ENCODE measurements around the gene AMOTL2. TPM values are rescaled to one million over a fixed set of nuclear protein-coding genes. Genes with fewer than 3 reads are reported as not detected.
A peak's percentile ranks its signal among the peaks of the same experiment; 100 is the strongest.

Gene AMOTL2
- polyA plus RNA-seq, 2 of the 4 experiments (the other 2 are of a cell fraction) = 41.1 to 44.1 TPM

GRCh38 chr3:134312873-134313846 lies 61.1 kb downstream of the AMOTL2 start (continued):
- TF ChIP-seq SMC3 (IDR thresholded peaks at IDR 0.05) (peak; percentile 87), CTCF (IDR thresholded peaks at IDR 0.05) (peak; percentile 56), NFE2L2 (conservative IDR thresholded peaks at IDR 0.05; ENCODE audit: low read length) (no peak), ZC3H11A (IDR thresholded peaks at IDR 0.05) (no peak), HOXB5 (CRISPR knock-in tag; IDR thresholded peaks at IDR 0.05) (no peak), MAZ (IDR thresholded peaks at IDR 0.05; ENCODE audit: borderline replicate concordance, low read depth, low read length) (no peak), FOSB (CRISPR knock-in tag; IDR thresholded peaks at IDR 0.05) (no peak)

GRCh38 chr3:134312072-134312872 lies 62.0 kb downstream of the AMOTL2 start:
- no peak overlapping the region for H3K4me3 ChIP-seq
- peak; percentile 82 for TF ChIP-seq E2F6 (IDR thresholded peaks at IDR 0.05; ENCODE audit: borderline replicate concordance, low read depth)
- no peak for TF ChIP-seq FOXS1 (CRISPR knock-in tag; IDR thresholded peaks at IDR 0.05)
- no peak for TF ChIP-seq ZC3H11A (IDR thresholded peaks at IDR 0.05)
- WGBS (ENCODE audit: missing lambda C conversion rate) = 88% methylated on average over 22 of the region's 28 CpGs
- DNase-seq (ENCODE audit: low read depth in 1 of 2, low spot score in 1 of 2) (no peak), FAIRE-seq (no peak), ATAC-seq (no peak)
- ChIA-PET POLR2A (interaction anchor here (3.9 kb wide), 1 partner anchor 53 kb away, joined by 49 read pairs; no protein-coding TSS in a partner anchor), CTCF (interaction anchor here (0.9 to 16.1 kb wide), 10 partner anchors 14 to 181 kb away, joined by 3 to 438 read pairs (median 5); partner anchors contain the start of genes AMOTL2, ANAPC13 and CEP63)
- H3K4me1 ChIP-seq = peaks cover 87% of the 10 kb centered on the region
- peak overlapping the region; percentile 8 for H3K4me2 ChIP-seq
- no peaks in the 10 kb centered on the region for H3K9me3 ChIP-seq
- peak overlapping the region; percentile 97 to 100 for H3K27ac ChIP-seq

GRCh38 chr3:134311693-134312071 lies 62.6 kb downstream of the AMOTL2 start:
- Histone ChIP-seq H3K4me2 (peak overlapping the region; percentile 8; the same call in 1 of the 3 replicates), H3K4me3 (no peak overlapping the region), H3K4me1 (peaks cover 81% of the 10 kb centered on the region), H3K9me3 (no peaks in the 10 kb centered on the region), H3K27ac (peak overlapping the region; percentile 97 to 100)
- ChIA-PET CTCF (interaction anchor here (1.2 to 16.1 kb wide), 5 partner anchors 15 to 169 kb away, joined by 5 to 438 read pairs (median 17); partner anchors contain the start of genes AMOTL2, ANAPC13 and CEP63), POLR2A (interaction anchor here (0.6 to 3.9 kb wide), 3 partner anchors 53 to 154 kb away, joined by 3 to 49 read pairs (median 3); no protein-coding TSS in a partner anchor)
- no peak for ATAC-seq
- FAIRE-seq = no peak
- WGBS (ENCODE audit: missing lambda C conversion rate) = 63% methylated on average over 5 of the region's 5 CpGs
- no peak for DNase-seq (ENCODE audit: low read depth in 1 of 2, low spot score in 1 of 2)
- no peak for TF ChIP-seq NFE2L2 (conservative IDR thresholded peaks at IDR 0.05; ENCODE audit: low read length)
- TF ChIP-seq RCOR1 (IDR thresholded peaks at IDR 0.05; ENCODE audit: low read depth, low read length) = no peak
- no peak for TF ChIP-seq HES2 (IDR thresholded peaks at IDR 0.05)
- no peak for TF ChIP-seq ZSCAN20 (CRISPR knock-in tag; IDR thresholded peaks at IDR 0.05)
- no peak for TF ChIP-seq HOXB13 (CRISPR knock-in tag; IDR thresholded peaks at IDR 0.05; ENCODE audit: low read depth)
- TF ChIP-seq FOSL2 (IDR thresholded peaks at IDR 0.05) = no peak
- TF ChIP-seq FOSL2 (CRISPR knock-in tag; IDR thresholded peaks at IDR 0.05) = no peak
- no peak for TF ChIP-seq SMC3 (IDR thresholded peaks at IDR 0.05)
- no peak for TF ChIP-seq ATOH8 (CRISPR knock-in tag; IDR thresholded peaks at IDR 0.05; ENCODE audit: low read depth)
- no peak for TF ChIP-seq MAFK (IDR thresholded peaks at IDR 0.05; ENCODE audit: partially characterized antibody)
- no peak for TF ChIP-seq ZC3H11A (IDR thresholded peaks at IDR 0.05)
- no peak for TF ChIP-seq BCL3 (IDR thresholded peaks at IDR 0.05)
- TF ChIP-seq CTCF (IDR thresholded peaks at IDR 0.05) = no peak
- no peak for TF ChIP-seq NR3C1 (IDR thresholded peaks at IDR 0.05)
